Measurements from ENCODE around the gene GOLGB1. TPM values are rescaled to one million over a fixed set of nuclear protein-coding genes. Genes with fewer than 3 reads are reported as not detected.

Gene GOLGB1, protein sequence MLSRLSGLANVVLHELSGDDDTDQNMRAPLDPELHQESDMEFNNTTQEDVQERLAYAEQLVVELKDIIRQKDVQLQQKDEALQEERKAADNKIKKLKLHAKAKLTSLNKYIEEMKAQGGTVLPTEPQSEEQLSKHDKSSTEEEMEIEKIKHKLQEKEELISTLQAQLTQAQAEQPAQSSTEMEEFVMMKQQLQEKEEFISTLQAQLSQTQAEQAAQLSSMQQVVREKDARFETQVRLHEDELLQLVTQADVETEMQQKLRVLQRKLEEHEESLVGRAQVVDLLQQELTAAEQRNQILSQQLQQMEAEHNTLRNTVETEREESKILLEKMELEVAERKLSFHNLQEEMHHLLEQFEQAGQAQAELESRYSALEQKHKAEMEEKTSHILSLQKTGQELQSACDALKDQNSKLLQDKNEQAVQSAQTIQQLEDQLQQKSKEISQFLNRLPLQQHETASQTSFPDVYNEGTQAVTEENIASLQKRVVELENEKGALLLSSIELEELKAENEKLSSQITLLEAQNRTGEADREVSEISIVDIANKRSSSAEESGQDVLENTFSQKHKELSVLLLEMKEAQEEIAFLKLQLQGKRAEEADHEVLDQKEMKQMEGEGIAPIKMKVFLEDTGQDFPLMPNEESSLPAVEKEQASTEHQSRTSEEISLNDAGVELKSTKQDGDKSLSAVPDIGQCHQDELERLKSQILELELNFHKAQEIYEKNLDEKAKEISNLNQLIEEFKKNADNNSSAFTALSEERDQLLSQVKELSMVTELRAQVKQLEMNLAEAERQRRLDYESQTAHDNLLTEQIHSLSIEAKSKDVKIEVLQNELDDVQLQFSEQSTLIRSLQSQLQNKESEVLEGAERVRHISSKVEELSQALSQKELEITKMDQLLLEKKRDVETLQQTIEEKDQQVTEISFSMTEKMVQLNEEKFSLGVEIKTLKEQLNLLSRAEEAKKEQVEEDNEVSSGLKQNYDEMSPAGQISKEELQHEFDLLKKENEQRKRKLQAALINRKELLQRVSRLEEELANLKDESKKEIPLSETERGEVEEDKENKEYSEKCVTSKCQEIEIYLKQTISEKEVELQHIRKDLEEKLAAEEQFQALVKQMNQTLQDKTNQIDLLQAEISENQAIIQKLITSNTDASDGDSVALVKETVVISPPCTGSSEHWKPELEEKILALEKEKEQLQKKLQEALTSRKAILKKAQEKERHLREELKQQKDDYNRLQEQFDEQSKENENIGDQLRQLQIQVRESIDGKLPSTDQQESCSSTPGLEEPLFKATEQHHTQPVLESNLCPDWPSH (N-terminal part only)
- total RNA-seq, result 100 to 1,000 TPM in 1 of 6 donors, 10 to 100 TPM in 5; 46.4 to 116 (median 51.8) TPM

DNA sequence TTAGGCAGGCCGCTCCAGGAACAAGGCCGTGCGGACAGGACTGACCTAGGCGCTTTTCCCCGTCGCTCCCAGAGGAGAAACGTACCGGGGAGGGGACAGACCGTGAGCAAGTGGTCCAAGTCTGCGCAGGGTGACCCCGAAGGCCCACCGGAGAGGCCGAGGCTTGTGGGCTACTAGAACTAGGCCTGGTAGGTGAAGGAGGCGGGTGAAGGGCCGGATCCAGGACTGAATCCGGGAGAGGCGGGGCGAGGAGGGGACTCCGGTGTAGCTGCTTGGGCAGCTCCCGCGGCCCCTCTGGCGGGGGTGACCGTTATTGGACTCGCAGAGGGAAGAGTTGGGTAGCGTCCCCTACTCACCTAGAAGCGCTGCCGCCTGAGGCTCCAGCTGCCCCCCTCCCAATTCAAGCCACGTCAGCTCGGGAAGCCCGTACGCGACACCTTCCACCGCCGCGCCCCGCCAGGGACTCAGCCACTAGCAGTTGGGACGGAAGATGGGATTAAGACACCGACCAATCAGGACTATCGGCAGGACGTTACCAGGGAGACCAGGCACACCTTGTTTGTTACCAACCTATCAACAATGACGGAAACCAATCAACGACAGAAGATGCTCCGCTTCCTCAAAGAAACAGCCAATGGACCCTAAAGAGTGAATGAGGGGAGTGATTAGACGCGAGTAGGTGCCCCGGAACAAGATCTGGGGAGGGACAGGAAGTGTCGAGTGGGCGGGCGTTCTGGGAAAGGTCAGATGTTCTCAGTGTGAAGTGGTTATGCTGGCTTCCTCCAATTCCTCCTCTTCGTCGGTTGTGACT, at the start of gene GOLGB1:
GOLGB1 (minus strand) TSS at position 466 of the 811 bp plus-strand sequence. CDS start 18,770 bp downstream, outside the sequence.
- peaks cover 24 to 34% (median 26%) of the 10 kb centered on the region in 4 donors for H3K4me1 ChIP-seq
- H3K27ac ChIP-seq, result peak within 1 kb of the TSS; percentile 91 to 96 (median 94)
- H3K4me3 ChIP-seq, result peak within 1 kb of the TSS; percentile 59 to 82 (median 74)
- no peaks in the 10 kb centered on the region for H3K27me3 ChIP-seq
- ATAC-seq (ENCODE audit: low FRiP score in 2 of 2) (peak; percentile 99), DNase-seq (peak; percentile 97 to 98)
- TF ChIP-seq, protein P1, sequence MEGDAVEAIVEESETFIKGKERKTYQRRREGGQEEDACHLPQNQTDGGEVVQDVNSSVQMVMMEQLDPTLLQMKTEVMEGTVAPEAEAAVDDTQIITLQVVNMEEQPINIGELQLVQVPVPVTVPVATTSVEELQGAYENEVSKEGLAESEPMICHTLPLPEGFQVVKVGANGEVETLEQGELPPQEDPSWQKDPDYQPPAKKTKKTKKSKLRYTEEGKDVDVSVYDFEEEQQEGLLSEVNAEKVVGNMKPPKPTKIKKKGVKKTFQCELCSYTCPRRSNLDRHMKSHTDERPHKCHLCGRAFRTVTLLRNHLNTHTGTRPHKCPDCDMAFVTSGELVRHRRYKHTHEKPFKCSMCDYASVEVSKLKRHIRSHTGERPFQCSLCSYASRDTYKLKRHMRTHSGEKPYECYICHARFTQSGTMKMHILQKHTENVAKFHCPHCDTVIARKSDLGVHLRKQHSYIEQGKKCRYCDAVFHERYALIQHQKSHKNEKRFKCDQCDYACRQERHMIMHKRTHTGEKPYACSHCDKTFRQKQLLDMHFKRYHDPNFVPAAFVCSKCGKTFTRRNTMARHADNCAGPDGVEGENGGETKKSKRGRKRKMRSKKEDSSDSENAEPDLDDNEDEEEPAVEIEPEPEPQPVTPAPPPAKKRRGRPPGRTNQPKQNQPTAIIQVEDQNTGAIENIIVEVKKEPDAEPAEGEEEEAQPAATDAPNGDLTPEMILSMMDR (IDR thresholded peaks at IDR 0.05), result peak in 1 of 6 experiments; percentile 27
- peak; percentile 61 to 99 (median 98) for TF ChIP-seq POLR2A (IDR thresholded peaks at IDR 0.05)
- TF ChIP-seq EP300 (IDR thresholded peaks at IDR 0.05), result peak in 1 of 4 donors; percentile 30
- peak; percentile 99 to 100 for TF ChIP-seq POLR2AphosphoS5 (IDR thresholded peaks at IDR 0.05)
- no peaks in the 10 kb centered on the region for H3K9me3 ChIP-seq
- H3K36me3 ChIP-seq, result no peaks in the 10 kb centered on the region
- 1% methylated on average over 14 to 41 of the region's 51 CpGs for whole genome bisulfite sequencing, 2 donors

DNA sequence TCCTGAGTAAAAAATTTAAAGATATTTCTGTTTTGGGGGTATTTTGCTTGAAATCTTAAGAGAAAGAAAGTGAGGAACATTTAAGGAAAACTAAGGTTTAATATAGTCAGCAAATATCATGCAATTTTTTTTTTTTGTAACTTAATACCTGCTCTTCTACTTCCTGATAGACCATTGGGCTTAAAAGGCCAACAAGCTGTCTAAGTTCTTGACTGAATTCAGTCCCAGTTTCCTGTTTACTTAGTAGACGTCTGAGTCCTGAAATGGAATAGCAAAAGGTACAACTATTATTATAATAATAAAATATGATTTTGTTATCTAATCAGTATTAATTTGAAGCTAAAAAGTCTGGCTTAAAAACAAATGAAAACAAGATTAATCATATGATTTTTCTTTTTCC, 47.4 kb upstream of the GOLGB1 start:
- TF ChIP-seq POLR2A (IDR thresholded peaks at IDR 0.05) (no peak), POLR2AphosphoS5 (IDR thresholded peaks at IDR 0.05) (no peak), EP300 (IDR thresholded peaks at IDR 0.05) (no peak)
- TF ChIP-seq, protein P1 (IDR thresholded peaks at IDR 0.05), result no peak
- 13 to 32% methylated on average over 1 of the region's 1 CpG for WGBS, 2 donors
- Histone ChIP-seq H3K27ac (no peak overlapping the region), H3K4me3 (no peak overlapping the region), H3K36me3 (peaks cover 0 to 23% (median 0%) of the 10 kb centered on the region in 4 donors), H3K9me3 (no peaks in the 10 kb centered on the region), H3K27me3 (no peaks in the 10 kb centered on the region), H3K4me1 (no peaks in the 10 kb centered on the region)
- ATAC-seq (ENCODE audit: low FRiP score in 2 of 2), result no peak
- DNase-seq, result no peak

DNA sequence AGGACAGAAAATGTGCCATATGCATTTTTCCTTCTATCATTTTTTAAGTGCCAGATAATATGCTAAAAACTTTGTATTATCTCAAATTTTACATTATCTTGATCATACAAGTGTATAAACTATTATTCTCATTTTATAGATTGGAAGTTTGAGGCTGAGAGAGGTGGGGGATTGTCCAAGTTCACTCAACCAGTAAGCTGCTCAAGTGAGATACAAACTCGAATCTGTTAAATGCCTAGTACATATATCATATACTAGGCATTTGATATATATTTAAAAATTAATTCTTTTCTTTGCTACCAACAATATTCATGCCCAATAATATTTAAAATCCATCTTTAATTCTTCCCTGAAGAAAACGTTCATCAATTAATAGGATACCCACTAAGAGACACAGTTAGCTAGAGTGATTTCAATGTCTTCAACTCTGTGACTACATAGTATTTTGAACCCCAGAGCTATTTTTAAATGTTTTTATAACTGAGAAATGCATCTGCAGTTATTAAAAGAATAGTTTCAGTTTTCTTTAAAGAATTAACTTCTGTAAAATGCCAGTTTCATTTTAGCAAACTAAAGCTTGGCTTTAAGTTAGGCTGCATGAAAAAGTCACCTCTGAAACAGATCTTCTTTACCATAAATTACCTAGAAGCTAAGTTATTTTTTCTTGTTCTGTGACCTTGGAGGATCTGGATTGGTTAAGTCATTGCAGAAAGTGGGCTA, 44.9 kb upstream of the GOLGB1 start:
- Histone ChIP-seq H3K4me1 (no peaks in the 10 kb centered on the region), H3K4me3 (no peak overlapping the region), H3K27me3 (no peaks in the 10 kb centered on the region), H3K27ac (no peak overlapping the region), H3K36me3 (peaks cover 0 to 33% (median 4%) of the 10 kb centered on the region in 4 donors), H3K9me3 (no peaks in the 10 kb centered on the region)
- 97 to 98% methylated on average over 2 of the region's 2 CpGs for WGBS, 2 donors
- ATAC-seq (ENCODE audit: low FRiP score in 2 of 2), result no peak
- TF ChIP-seq, protein P1 (IDR thresholded peaks at IDR 0.05), result no peak
- TF ChIP-seq EP300 (IDR thresholded peaks at IDR 0.05) (no peak), POLR2AphosphoS5 (IDR thresholded peaks at IDR 0.05) (no peak), POLR2A (IDR thresholded peaks at IDR 0.05) (no peak)
- no peak for DNase-seq
